Heart left ventricle (tissue), 13 donors: ENCODE data around the gene STPG3.

Experiments used
- POLR2A ChIP-seq, 2 donors: fragments of 450-650 bp; IDR thresholded peaks; one replicate each; pipeline ENCODE4 v1.6.1; 2017; ENCODE audit warnings: antibody characterized with exemption in 2 of 2, mild to moderate bottlenecking in 2 of 2, moderate library complexity in 2 of 2
- TF ChIP-seq, protein P1 (sequence below), 12 donors: fragments of 200-600 bp; sonication (generic) in 4 of 12; IDR thresholded peaks; one replicate each; pipeline versions ENCODE4 v1.5.0 to v1.8.0; 2018 to 2022; ENCODE audit warnings: antibody characterized with exemption in 12 of 12, mild to moderate bottlenecking in 5 of 12
- donor health status: ischemic (EF 13 %, LVEDD 7.1; RV severe dilation, severe dysfunction).
- donor health status: DM: no; HTN: yes; CAD: no.
- donor health status: DM: no; HTN: no; CAD: no.
- donor health status: ischemic (EF 25% LVEDD 6.9; RV normal size, moderate dysfunction).
- donor health status: ischemic (EF 25% LVEDD 5.7; RV mildly dilated, moderate dysfunction).
- donor health status: ischemic (EF 35%, LVEDD 5.7; RV mildly dilated, moderate dysfunction).
- donor health status: nonischemic (EF 11% LVEDD 7.7; RV severe dilation, severe dysfunction).
- donor health status: DM: yes; HTN: yes; CAD: no.
- donor health status: PGD.
- donor health status: ischemic (EF 29% LVEDD 5.4; RV normal size, mild dysfunction).
- donor health status: nonischemic (EF 23%, LVEDD 6.1; RV moderate dilation, normal function).

DNA sequence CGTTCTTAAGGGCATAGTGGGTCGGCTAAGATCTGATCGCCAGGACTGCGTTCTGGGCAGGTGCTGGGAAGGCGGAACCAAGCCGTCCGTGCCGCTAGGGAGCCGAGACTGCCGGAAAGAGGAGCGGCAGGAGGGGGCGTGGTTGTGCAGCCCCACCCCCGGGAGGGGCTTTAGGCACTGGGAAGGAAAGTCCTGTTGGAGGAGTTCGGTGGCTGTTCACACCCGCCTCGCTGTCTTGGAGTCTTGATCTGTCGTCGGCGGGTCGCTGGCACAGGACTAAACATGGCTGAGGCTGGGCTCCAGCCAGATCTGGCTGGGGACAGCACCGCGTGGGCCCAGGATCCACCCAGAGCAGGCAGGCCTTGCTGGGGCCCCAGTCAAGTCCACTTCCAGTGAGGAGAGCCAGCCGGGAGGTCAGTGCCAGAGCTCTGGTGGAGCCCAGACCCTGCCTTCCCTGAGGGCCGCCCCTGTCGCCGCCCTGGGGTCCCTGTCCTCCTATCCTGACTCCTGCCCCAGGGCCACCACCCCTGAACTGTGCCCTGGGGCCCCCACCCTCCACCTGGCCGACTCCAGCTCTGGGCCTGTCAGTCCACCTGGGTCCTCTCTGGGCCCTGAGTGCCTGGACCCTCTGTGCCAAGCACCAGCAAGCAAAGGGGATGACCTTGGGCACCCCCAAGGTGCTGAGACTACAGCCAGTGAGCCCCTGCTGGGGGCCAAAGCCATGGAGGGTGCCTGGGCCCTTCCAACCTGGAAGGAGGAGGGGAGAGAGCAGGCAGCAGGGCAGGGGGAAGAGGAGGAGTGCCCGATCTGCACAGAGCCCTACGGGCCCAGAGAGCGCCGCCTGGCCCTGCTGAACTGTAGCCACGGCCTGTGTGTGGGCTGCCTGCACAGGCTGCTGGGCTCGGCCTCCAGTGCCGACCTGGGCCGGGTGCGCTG lies 33.5 kb upstream of the STPG3 start:
- peak in 1 of 2 donors; percentile 43 for TF ChIP-seq POLR2A (IDR thresholded peaks at IDR 0.05)
- TF ChIP-seq, protein P1, sequence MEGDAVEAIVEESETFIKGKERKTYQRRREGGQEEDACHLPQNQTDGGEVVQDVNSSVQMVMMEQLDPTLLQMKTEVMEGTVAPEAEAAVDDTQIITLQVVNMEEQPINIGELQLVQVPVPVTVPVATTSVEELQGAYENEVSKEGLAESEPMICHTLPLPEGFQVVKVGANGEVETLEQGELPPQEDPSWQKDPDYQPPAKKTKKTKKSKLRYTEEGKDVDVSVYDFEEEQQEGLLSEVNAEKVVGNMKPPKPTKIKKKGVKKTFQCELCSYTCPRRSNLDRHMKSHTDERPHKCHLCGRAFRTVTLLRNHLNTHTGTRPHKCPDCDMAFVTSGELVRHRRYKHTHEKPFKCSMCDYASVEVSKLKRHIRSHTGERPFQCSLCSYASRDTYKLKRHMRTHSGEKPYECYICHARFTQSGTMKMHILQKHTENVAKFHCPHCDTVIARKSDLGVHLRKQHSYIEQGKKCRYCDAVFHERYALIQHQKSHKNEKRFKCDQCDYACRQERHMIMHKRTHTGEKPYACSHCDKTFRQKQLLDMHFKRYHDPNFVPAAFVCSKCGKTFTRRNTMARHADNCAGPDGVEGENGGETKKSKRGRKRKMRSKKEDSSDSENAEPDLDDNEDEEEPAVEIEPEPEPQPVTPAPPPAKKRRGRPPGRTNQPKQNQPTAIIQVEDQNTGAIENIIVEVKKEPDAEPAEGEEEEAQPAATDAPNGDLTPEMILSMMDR (IDR thresholded peaks at IDR 0.05), result no peak
